ENCODE data around the gene TNNI2.

TNNI2 gene

DNA sequence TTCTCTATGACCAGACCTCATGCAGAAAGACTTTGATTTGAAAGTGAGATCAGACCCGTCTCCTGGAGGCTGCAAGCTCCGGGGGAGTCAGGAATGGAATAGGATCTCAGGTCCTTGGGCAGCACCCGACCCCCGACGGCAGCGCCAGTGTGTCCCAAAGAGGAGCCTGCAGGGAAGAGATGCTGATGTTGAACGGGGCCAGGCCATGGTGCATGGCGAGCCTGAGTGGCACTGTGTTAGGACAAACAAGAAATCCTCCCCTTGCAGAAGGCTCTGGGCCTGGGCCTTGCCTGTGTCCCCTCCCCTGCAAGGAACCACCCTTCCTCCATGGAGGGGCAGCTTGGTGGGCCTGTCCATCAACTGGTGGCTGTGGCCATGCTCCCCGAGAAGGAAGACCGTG, 24.1 kb upstream of the TNNI2 start:
- Histone ChIP-seq H3K36me3 (ENCODE audit: insufficient read depth, low read length) (no peaks in the 10 kb centered on the region), H3K9ac (ENCODE audit: low read depth, low read length) (no peak overlapping the region), H3K4me1 (ENCODE audit: insufficient read depth, low read length) (no peaks in the 10 kb centered on the region), H3K9me3 (ENCODE audit: control insufficient read depth, insufficient read depth, low read length) (0 out of 2 replicates have a peak, but pooled peaks cover 2% of the 10 kb centered on the region)

DNA sequence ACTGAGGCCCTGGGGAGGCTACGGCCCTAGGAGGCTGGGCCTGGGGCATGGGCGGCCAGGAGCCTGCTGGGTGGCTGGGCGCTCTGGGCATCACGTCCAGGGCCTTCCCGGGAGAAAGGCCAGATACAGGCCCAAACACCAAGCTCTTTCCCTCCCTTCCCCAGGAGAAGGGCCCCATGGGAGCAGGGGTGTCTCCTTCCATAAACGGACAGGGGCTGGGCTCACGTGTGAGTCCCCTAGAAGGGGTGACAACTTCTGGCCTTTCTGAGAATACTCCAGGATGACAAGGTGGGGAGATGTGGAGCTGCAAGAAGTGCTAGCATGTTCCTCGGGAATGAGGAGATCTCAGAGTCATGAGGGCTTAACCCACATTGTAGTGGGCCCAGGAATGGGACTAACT, 23.5 kb upstream of the TNNI2 start:
- Histone ChIP-seq H3K9me3 (ENCODE audit: control insufficient read depth, insufficient read depth, low read length) (0 out of 2 replicates have a peak, but pooled peaks cover 2% of the 10 kb centered on the region), H3K4me1 (ENCODE audit: insufficient read depth, low read length) (no peaks in the 10 kb centered on the region), H3K9ac (ENCODE audit: low read depth, low read length) (no peak overlapping the region), H3K36me3 (ENCODE audit: insufficient read depth, low read length) (no peaks in the 10 kb centered on the region)

- Histone ChIP-seq H3K9ac (ENCODE audit: low read depth, low read length) (no peak overlapping the region), H3K36me3 (ENCODE audit: insufficient read depth, low read length) (no peaks in the 10 kb centered on the region)
Observed at GRCh38 chr11:1815751-1816150, 23.0 kb upstream of the TNNI2 start.

GRCh38 chr11:1817000-1817399, 21.8 kb upstream of the TNNI2 start:
- Histone ChIP-seq H3K9ac (ENCODE audit: low read depth, low read length) (no peak overlapping the region), H3K4me1 (ENCODE audit: insufficient read depth, low read length) (no peaks in the 10 kb centered on the region), H3K9me3 (ENCODE audit: control insufficient read depth, insufficient read depth, low read length) (0 out of 2 replicates have a peak, but pooled peaks cover 2% of the 10 kb centered on the region), H3K36me3 (ENCODE audit: insufficient read depth, low read length) (no peaks in the 10 kb centered on the region)

More at GRCh38 chr11:1815751-1816150, 23.0 kb upstream of the TNNI2 start:
- no peaks in the 10 kb centered on the region for H3K4me1 ChIP-seq (ENCODE audit: insufficient read depth, low read length)
- 0 out of 2 replicates have a peak, but pooled peaks cover 2% of the 10 kb centered on the region for H3K9me3 ChIP-seq (ENCODE audit: control insufficient read depth, insufficient read depth, low read length)

- H3K4me1 ChIP-seq (ENCODE audit: insufficient read depth, low read length): no peaks in the 10 kb centered on the region
- 0 out of 2 replicates have a peak, but pooled peaks cover 2% of the 10 kb centered on the region for H3K9me3 ChIP-seq (ENCODE audit: control insufficient read depth, insufficient read depth, low read length)
- H3K36me3 ChIP-seq (ENCODE audit: insufficient read depth, low read length): no peaks in the 10 kb centered on the region
- H3K9ac ChIP-seq (ENCODE audit: low read depth, low read length): no peak overlapping the region
Observed at GRCh38 chr11:1817511-1817910, 21.3 kb upstream of the TNNI2 start.

GRCh38 chr11:1819074-1819473, 19.7 kb upstream of the TNNI2 start:
- H3K9me3 ChIP-seq (ENCODE audit: control insufficient read depth, insufficient read depth, low read length): 0 out of 2 replicates have a peak, but pooled peaks cover 2% of the 10 kb centered on the region
- H3K9ac ChIP-seq (ENCODE audit: low read depth, low read length): no peak overlapping the region
- H3K4me1 ChIP-seq (ENCODE audit: insufficient read depth, low read length): no peaks in the 10 kb centered on the region
- no peaks in the 10 kb centered on the region for H3K36me3 ChIP-seq (ENCODE audit: insufficient read depth, low read length)

GRCh38 chr11:1820463-1821325, 18.1 kb upstream of the TNNI2 start:
- H3K36me3 ChIP-seq (ENCODE audit: insufficient read depth, low read length): no peaks in the 10 kb centered on the region

GRCh38 chr11:1821562-1821961, 17.2 kb upstream of the TNNI2 start:
- Histone ChIP-seq H3K36me3 (ENCODE audit: insufficient read depth, low read length) (no peaks in the 10 kb centered on the region), H3K4me1 (ENCODE audit: insufficient read depth, low read length) (no peaks in the 10 kb centered on the region; the same call in 1 of the 2 replicates), H3K9me3 (ENCODE audit: control insufficient read depth, insufficient read depth, low read length) (0 out of 2 replicates have a peak, but pooled peaks cover 2% of the 10 kb centered on the region), H3K9ac (ENCODE audit: low read depth, low read length) (no peak overlapping the region)

More at GRCh38 chr11:1820463-1821325, 18.1 kb upstream of the TNNI2 start:
- 0 out of 2 replicates have a peak, but pooled peaks cover 2% of the 10 kb centered on the region for H3K9me3 ChIP-seq (ENCODE audit: control insufficient read depth, insufficient read depth, low read length)
- H3K9ac ChIP-seq (ENCODE audit: low read depth, low read length): no peak overlapping the region
- no peaks in the 10 kb centered on the region; the same call in 1 of the 2 replicates for H3K4me1 ChIP-seq (ENCODE audit: insufficient read depth, low read length)

GRCh38 chr11:1822648-1823375, 16.0 kb upstream of the TNNI2 start:
- H3K36me3 ChIP-seq (ENCODE audit: insufficient read depth, low read length): no peaks in the 10 kb centered on the region

GRCh38 chr11:1823376-1824220, 15.2 kb upstream of the TNNI2 start:
- Histone ChIP-seq H3K9me3 (ENCODE audit: control insufficient read depth, insufficient read depth, low read length) (no peaks in the 10 kb centered on the region), H3K9ac (ENCODE audit: low read depth, low read length) (no peak overlapping the region), H3K4me1 (ENCODE audit: insufficient read depth, low read length) (no peaks in the 10 kb centered on the region; the same call in 1 of the 2 replicates), H3K36me3 (ENCODE audit: insufficient read depth, low read length) (no peaks in the 10 kb centered on the region)

More at GRCh38 chr11:1822648-1823375, 16.0 kb upstream of the TNNI2 start:
- H3K9ac ChIP-seq (ENCODE audit: low read depth, low read length): no peak overlapping the region
- H3K4me1 ChIP-seq (ENCODE audit: insufficient read depth, low read length): no peaks in the 10 kb centered on the region; the same call in 1 of the 2 replicates
- H3K9me3 ChIP-seq (ENCODE audit: control insufficient read depth, insufficient read depth, low read length): 0 out of 2 replicates have a peak, but pooled peaks cover 2% of the 10 kb centered on the region

GRCh38 chr11:1824221-1825038, 14.4 kb upstream of the TNNI2 start:
- Histone ChIP-seq H3K9me3 (ENCODE audit: control insufficient read depth, insufficient read depth, low read length) (no peaks in the 10 kb centered on the region), H3K36me3 (ENCODE audit: insufficient read depth, low read length) (no peaks in the 10 kb centered on the region), H3K9ac (ENCODE audit: low read depth, low read length) (no peak overlapping the region), H3K4me1 (ENCODE audit: insufficient read depth, low read length) (no peaks in the 10 kb centered on the region; the same call in 1 of the 2 replicates)

DNA sequence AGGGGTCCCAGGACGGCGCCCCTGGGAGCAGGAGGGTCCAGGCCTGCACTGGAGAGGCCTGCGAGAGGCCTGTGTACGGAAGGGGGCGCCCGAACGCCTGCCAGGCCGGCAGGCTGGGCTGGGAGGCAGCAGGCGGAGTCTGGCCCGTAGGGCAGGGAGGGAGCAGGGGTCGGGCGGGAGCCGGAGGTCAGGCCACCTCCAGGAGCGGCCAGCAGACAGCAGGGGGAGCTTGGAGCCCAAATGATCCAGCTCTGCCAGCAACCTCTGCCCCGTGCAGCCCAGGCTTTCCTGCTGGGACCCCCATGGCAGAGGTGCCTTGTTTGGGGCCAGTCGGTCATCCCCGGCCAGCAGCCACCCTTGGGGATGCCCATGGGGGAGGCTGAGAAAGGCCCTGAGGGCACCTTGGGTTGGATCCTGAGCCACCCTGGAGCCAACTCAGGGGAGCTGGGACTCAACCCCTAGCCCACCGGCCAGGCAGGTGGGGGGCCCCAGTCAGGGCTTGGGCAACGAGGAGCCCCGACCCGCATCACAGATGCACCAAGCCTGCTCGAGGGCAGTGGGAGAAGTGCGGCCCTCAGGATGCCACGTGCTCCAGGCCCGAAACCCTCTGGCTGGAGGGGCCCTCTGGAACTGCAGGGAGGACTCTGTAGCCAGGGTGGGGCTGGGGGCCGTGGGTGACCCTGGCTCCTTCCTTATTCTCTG, 13.6 kb upstream of the TNNI2 start:
- Histone ChIP-seq H3K9ac (ENCODE audit: low read depth, low read length) (no peak overlapping the region), H3K36me3 (ENCODE audit: insufficient read depth, low read length) (no peaks in the 10 kb centered on the region), H3K4me1 (ENCODE audit: insufficient read depth, low read length) (no peaks in the 10 kb centered on the region; the same call in 1 of the 2 replicates), H3K9me3 (ENCODE audit: control insufficient read depth, insufficient read depth, low read length) (no peaks in the 10 kb centered on the region)
